IMR-90 (cell line): ENCODE measurements around the gene MICU1. TPM values are rescaled to one million over a fixed set of nuclear protein-coding genes. Genes with fewer than 3 reads are reported as not detected.

Experiments
- ATAC-seq: fragments of 200-7000 bp; cut with Tn5 transposase; 2 replicates; pipeline ENCODE4 v1.9.1; 2020; ENCODE audit warnings: low read depth, mild to moderate bottlenecking, moderate library complexity
- BruUV-seq: library from RNA; stranded (reverse); fragments of 400-500 nt; replicated peaks from 2 replicates; lab custom pipeline; 2021; lab: Mats Ljungman, UMichigan
- CTCF ChIA-PET: fragments of 300-600 bp; formaldehyde crosslinking; extraction: SDS; loops from one replicate; lab custom pipeline; 2021; ENCODE audit warnings: antibody characterized with exemption; lab: Yijun Ruan, JAX
- POLR2A ChIA-PET: fragments of 300-600 bp; sonication (Branson Sonifier 250); formaldehyde crosslinking; loops from one replicate; lab custom pipeline; 2022; ENCODE audit warnings: antibody characterized with exemption; ENCODE audit not compliant: unreplicated experiment; lab: Charles Lee
- DNase-seq: peaks from one replicate; pipeline ENCODE4 v3.0.0; 2013
- H2AFZ ChIP-seq: replicated peaks from 2 replicates; pipeline ENCODE3; 2013; ENCODE audit warnings: low read length, mild to moderate bottlenecking; ENCODE audit not compliant: poor library complexity
- H2AK5ac ChIP-seq: 2 replicates; pipeline ENCODE4 v1.6.1; 2013; ENCODE audit warnings: low read depth, low read length, inconsistent platforms
- H2AK9ac ChIP-seq: replicated peaks from 2 replicates; pipeline ENCODE3; 2013; ENCODE audit warnings: mild to moderate bottlenecking, low read depth, low read length, moderate library complexity; ENCODE audit not compliant: poor library complexity
- H2BK120ac ChIP-seq: 2 replicates; pipeline ENCODE4 v1.6.1; 2013; ENCODE audit warnings: low read depth, low read length, inconsistent platforms
- H2BK15ac ChIP-seq: 3 replicates; pipeline ENCODE4 v1.6.1; 2013; ENCODE audit warnings: low read depth, low read length, inconsistent platforms
- H2BK20ac ChIP-seq: 2 replicates; pipeline ENCODE4 v1.6.1; 2013; ENCODE audit warnings: low read depth, mild to moderate bottlenecking, inconsistent platforms, low read length, moderate library complexity
- H2BK5ac ChIP-seq: 2 replicates; pipeline ENCODE4 v1.6.1; 2013; ENCODE audit warnings: mild to moderate bottlenecking, low read depth, low read length, inconsistent platforms; ENCODE audit not compliant: poor library complexity, severe bottlenecking
- H3K14ac ChIP-seq: replicated peaks from 2 replicates; pipeline ENCODE4 v1.6.1; 2013; ENCODE audit warnings: low read depth, low read length, inconsistent platforms
- H3K18ac ChIP-seq: 2 replicates; pipeline ENCODE4 v1.6.1; 2013; ENCODE audit warnings: low read depth, low read length, control low read depth
- H3K23ac ChIP-seq: 2 replicates; pipeline ENCODE4 v1.6.1; 2013; ENCODE audit warnings: low read depth, low read length, inconsistent platforms
- H3K27ac ChIP-seq: 2 replicates; pipeline ENCODE4 v1.5.1; 2013; ENCODE audit warnings: mild to moderate bottlenecking, control low read depth, low read length; ENCODE audit not compliant: insufficient read depth
- H3K27me3 ChIP-seq: 2 replicates; pipeline ENCODE4 v1.6.1; 2013; ENCODE audit warnings: low read length; ENCODE audit not compliant: control insufficient read depth, insufficient read depth
- H3K36me3 ChIP-seq: 2 replicates; pipeline ENCODE4 v1.6.1; 2013; ENCODE audit warnings: low read length, mixed read lengths; ENCODE audit not compliant: control insufficient read depth, insufficient read depth
- H3K4ac ChIP-seq: 2 replicates; pipeline ENCODE4 v1.6.1; 2013; ENCODE audit warnings: low read depth, low read length, inconsistent platforms
- H3K4me1 ChIP-seq: 2 replicates; pipeline ENCODE4 v1.6.1; 2013; ENCODE audit warnings: low read length, mixed read lengths; ENCODE audit not compliant: control insufficient read depth, insufficient read depth
- H3K4me2 ChIP-seq: 2 replicates; pipeline ENCODE4 v1.6.1; 2013; ENCODE audit warnings: low read depth, mild to moderate bottlenecking, control low read depth, low read length, moderate library complexity
- H3K4me3 ChIP-seq: 2 replicates; pipeline ENCODE4 v1.5.1; 2013; ENCODE audit warnings: low read depth, mild to moderate bottlenecking, control low read depth, low read length, moderate library complexity; ENCODE audit not compliant: insufficient read depth
- H3K56ac ChIP-seq: 2 replicates; pipeline ENCODE4 v1.6.1; 2013; ENCODE audit warnings: low read length, inconsistent platforms; ENCODE audit not compliant: insufficient read depth; ENCODE audit errors: extremely low read depth
- H3K79me1 ChIP-seq, 2 experiments: 2 replicates each; pipeline ENCODE4 v1.6.1; 2013; ENCODE audit warnings: low read length in 2 of 2, inconsistent platforms in 1 of 2, low read depth in 1 of 2
- H3K9ac ChIP-seq: 2 replicates; pipeline ENCODE4 v1.6.1; 2013; ENCODE audit warnings: low read depth, low read length, control low read depth
- H3K9me1 ChIP-seq: 2 replicates; pipeline ENCODE4 v1.6.1; 2013; ENCODE audit warnings: low read length, inconsistent platforms; ENCODE audit not compliant: insufficient read depth
- H3K9me3 ChIP-seq: 2 replicates; pipeline ENCODE4 v1.6.1; 2013; ENCODE audit warnings: low read length; ENCODE audit not compliant: control insufficient read depth, insufficient read depth
- H4K20me1 ChIP-seq: 2 replicates; pipeline ENCODE4 v1.6.1; 2013; ENCODE audit warnings: low read length, inconsistent platforms; ENCODE audit not compliant: insufficient read depth
- H4K5ac ChIP-seq: 2 replicates; pipeline ENCODE4 v1.6.1; 2013; ENCODE audit warnings: mild to moderate bottlenecking, low read depth, low read length, control low read depth
- H4K8ac ChIP-seq, 2 experiments: 2 replicates each; pipeline ENCODE4 v1.6.1; 2013; ENCODE audit warnings: low read depth in 2 of 2, low read length in 2 of 2, control low read depth in 1 of 2, inconsistent platforms in 1 of 2
- H4K91ac ChIP-seq: 2 replicates; pipeline ENCODE4 v1.6.1; 2013; ENCODE audit warnings: low read depth, low read length, inconsistent platforms; ENCODE audit not compliant: insufficient read depth
- BHLHE40 ChIP-seq: fragments of 150-350 bp; IDR thresholded peaks from 2 replicates; pipeline ENCODE4 v1.6.1; 2016; ENCODE audit warnings: mild to moderate bottlenecking, low read depth, low read length
- CHD1 ChIP-seq: IDR thresholded peaks from 2 replicates; pipeline ENCODE4 v1.6.1; 2012; ENCODE audit warnings: low read depth, low read length, improper control_type of control experiment
- CTCF ChIP-seq: conservative IDR thresholded peaks from 2 replicates; pipeline ENCODE4 v1.5.1; 2012; ENCODE audit warnings: mild to moderate bottlenecking, low read depth, low read length, improper control_type of control experiment
- ELK1 ChIP-seq: fragments of 150-350 bp; IDR thresholded peaks from 2 replicates; pipeline ENCODE4 v1.6.1; 2016; ENCODE audit warnings: low read depth, mild to moderate bottlenecking, low read length, moderate library complexity, borderline replicate concordance
- MAFK ChIP-seq: IDR thresholded peaks from 2 replicates; pipeline ENCODE4 v1.6.1; 2012; ENCODE audit warnings: low read depth, low read length, improper control_type of control experiment
- MAZ ChIP-seq: IDR thresholded peaks from 2 replicates; pipeline ENCODE4 v1.6.1; 2012; ENCODE audit warnings: low read depth, mild to moderate bottlenecking, low read length, improper control_type of control experiment, moderate library complexity, borderline replicate concordance
- MXI1 ChIP-seq: IDR thresholded peaks from 2 replicates; pipeline ENCODE4 v1.6.1; 2012; ENCODE audit warnings: low read depth, mild to moderate bottlenecking, low read length, moderate library complexity, borderline replicate concordance
- NFE2L2 ChIP-seq: fragments of 150-350 bp; IDR thresholded peaks from 2 replicates; pipeline ENCODE4 v1.6.1; 2016; ENCODE audit warnings: low read depth, mild to moderate bottlenecking, low read length
- SMC3 ChIP-seq: fragments of 150-350 bp; IDR thresholded peaks from 2 replicates; pipeline ENCODE4 v1.6.1; 2016; ENCODE audit warnings: low read depth, mild to moderate bottlenecking, antibody characterized with exemption, low read length, moderate library complexity
- WGBS, 2 experiments: methylation state at CpG; one replicate each; pipeline versions ENCODE4 v1.1.5 to v1.1.7; 2013; ENCODE audit warnings: missing lambda C conversion rate in 2 of 2; ENCODE audit not compliant: insufficient read length in 1 of 2; ENCODE audit errors: extremely low coverage in 2 of 2; 5-methylcytosine and 5-hydroxymethylcytosine counted together
- dilution Hi-C: fragments of 300-500 bp; cut with HindIII; formaldehyde crosslinking; loops from one replicate; pipeline ENCODE4 v1.14.3; 2018; ENCODE audit warnings: low sequenced_read_pairs; ENCODE audit not compliant: unreplicated experiment
- in situ Hi-C: fragments of 300-500 bp; cut with MboI; formaldehyde crosslinking; loops from 3 replicates; pipeline ENCODE4 v1.14.3; 2019; ENCODE audit warnings: low sequenced_read_pairs, inconsistent platforms, mixed read lengths
- intact Hi-C: fragments of 100-400 bp; cut with micrococcal nuclease; formaldehyde crosslinking; loops from 2 replicates; pipeline ENCODE4 v1.10.0; 2022
- polyA plus RNA-seq, 3 experiments: library from polyadenylated mRNA; depleted of rRNA; stranded (reverse); fragments of >200 nt; gene quantifications; 2 replicates each; pipeline ENCODE4 v1.2.3, GENCODE V29; 2012; ENCODE audit warnings: low replicate concordance in 1 of 3
- total RNA-seq: library from RNA; depleted of rRNA; stranded (reverse); fragments of >200 nt; gene quantifications from 2 replicates; pipeline ENCODE4 v1.2.3, GENCODE V29; 2012

MICU1 gene
- total and polyA plus RNA-seq, 2 of the 4 experiments (the other 2 are of a cell fraction): 43.6 to 44.7 TPM

- DNase-seq: no peak
- CTCF ChIA-PET: no interaction called here
Observed at GRCh38 chr10:72605122-72605521, 20.8 kb downstream of the MICU1 start.

More at GRCh38 chr10:72605122-72605521, 20.8 kb downstream of the MICU1 start:
- H4K20me1 ChIP-seq: no peaks in the 10 kb centered on the region; the same call in 1 of the 2 replicates
- no peak overlapping the region for H2BK15ac ChIP-seq
- H2BK120ac ChIP-seq: no peak overlapping the region
- POLR2A ChIA-PET: no interaction called here
- intact Hi-C loops: no loop called here
- H3K4me3 ChIP-seq: no peak overlapping the region
- no peak overlapping the region for H3K14ac ChIP-seq
- no peak overlapping the region for H4K8ac ChIP-seq
- BruUV-seq: no TSS peak
- H3K23ac ChIP-seq: no peak overlapping the region
- no peaks in the 10 kb centered on the region for H3K4me1 ChIP-seq
- H3K27me3 ChIP-seq: no peaks in the 10 kb centered on the region
- dilution Hi-C loops: no loop called here
- no peak overlapping the region for H2AK5ac ChIP-seq
- no peak overlapping the region for H4K5ac ChIP-seq
- no peak for ATAC-seq
- no peak overlapping the region for H3K9ac ChIP-seq
- no peaks in the 10 kb centered on the region for H3K9me1 ChIP-seq
- H4K91ac ChIP-seq: no peak overlapping the region
- no peaks in the 10 kb centered on the region for H3K9me3 ChIP-seq
- 0 out of 2 replicates have a peak, but pooled peaks cover 2% of the 10 kb centered on the region for H3K36me3 ChIP-seq
- no peak overlapping the region for H3K56ac ChIP-seq
- WGBS, 2 experiments: no CpG with 5 or more reads among the region's 3 CpGs
- no peak overlapping the region for H2BK5ac ChIP-seq
- H2AFZ ChIP-seq: no peak overlapping the region
- no peak overlapping the region for H3K4me2 ChIP-seq
- no peak overlapping the region for H3K4ac ChIP-seq
- H2BK20ac ChIP-seq: no peak overlapping the region
- no peak for TF ChIP-seq ELK1
- no peak for TF ChIP-seq CHD1
- no peak for TF ChIP-seq SMC3
- TF ChIP-seq MAZ: no peak
- no peak for TF ChIP-seq NFE2L2
- TF ChIP-seq MXI1: no peak
- TF ChIP-seq CTCF: no peak
- no peak for TF ChIP-seq BHLHE40
- TF ChIP-seq MAFK: no peak
- no peak overlapping the region for H2AK9ac ChIP-seq
- in situ Hi-C loops: no loop called here
- H3K27ac ChIP-seq: no peak overlapping the region
- peaks cover 17 to 38% of the 10 kb centered on the region in 2 experiments for H3K79me1 ChIP-seq
- H3K18ac ChIP-seq: no peak overlapping the region
